PC-3 (cell line): ENCODE measurements around the gene TLE3.

Experiments
- EZH2 ChIP-seq: fragments of 300-600 bp; sonication (generic); IDR thresholded peaks from one replicate; pipeline ENCODE4 v1.6.1; 2017; ENCODE audit warnings: antibody characterized with exemption, mild to moderate bottlenecking, low read length; ENCODE audit not compliant: unreplicated experiment
- EZH2phosphoT487 ChIP-seq: fragments of 300-600 bp; sonication (generic); IDR thresholded peaks from 2 replicates; pipeline ENCODE4 v1.6.1; 2018; ENCODE audit warnings: mild to moderate bottlenecking, antibody characterized with exemption, low read length, borderline replicate concordance
- TF ChIP-seq, protein P1 (sequence below): fragments of 300-600 bp; sonication (generic); conservative IDR thresholded peaks from 2 replicates; pipeline ENCODE4 v1.5.1; 2017; ENCODE audit warnings: antibody characterized with exemption, low read depth, mild to moderate bottlenecking, low read length

DNA sequence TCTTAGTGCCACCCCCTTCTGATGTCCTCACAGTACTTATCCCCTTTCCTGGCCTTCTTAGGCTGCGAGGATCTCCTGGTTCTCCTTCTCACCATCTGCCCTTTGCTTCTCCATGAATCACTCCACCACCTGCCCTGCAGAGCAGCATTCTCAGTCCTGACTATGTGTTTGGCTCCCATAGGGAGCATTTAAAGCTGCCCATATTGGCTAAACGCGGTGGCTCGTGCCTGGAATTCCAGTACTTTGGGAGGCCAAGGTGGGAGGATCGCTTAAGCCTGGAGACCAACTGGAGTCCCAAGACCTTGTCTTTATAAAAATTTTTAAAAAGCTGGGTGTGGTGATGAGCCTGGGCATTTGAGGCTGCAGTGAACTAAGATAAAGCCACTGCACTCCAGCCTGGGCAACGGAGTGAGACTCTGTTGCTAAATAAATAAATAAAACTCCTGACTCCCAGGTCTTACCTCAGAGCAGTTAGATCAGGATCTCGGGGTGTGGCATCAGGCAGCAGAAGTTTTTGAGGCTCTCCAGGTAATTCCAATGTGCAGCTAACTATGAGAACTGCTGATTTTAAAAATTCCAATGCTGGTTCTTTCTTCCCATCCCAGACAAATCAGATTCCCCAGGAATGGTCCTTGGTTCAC is 36.2 kb upstream of the TLE3 start:
- TF ChIP-seq, protein P1, sequence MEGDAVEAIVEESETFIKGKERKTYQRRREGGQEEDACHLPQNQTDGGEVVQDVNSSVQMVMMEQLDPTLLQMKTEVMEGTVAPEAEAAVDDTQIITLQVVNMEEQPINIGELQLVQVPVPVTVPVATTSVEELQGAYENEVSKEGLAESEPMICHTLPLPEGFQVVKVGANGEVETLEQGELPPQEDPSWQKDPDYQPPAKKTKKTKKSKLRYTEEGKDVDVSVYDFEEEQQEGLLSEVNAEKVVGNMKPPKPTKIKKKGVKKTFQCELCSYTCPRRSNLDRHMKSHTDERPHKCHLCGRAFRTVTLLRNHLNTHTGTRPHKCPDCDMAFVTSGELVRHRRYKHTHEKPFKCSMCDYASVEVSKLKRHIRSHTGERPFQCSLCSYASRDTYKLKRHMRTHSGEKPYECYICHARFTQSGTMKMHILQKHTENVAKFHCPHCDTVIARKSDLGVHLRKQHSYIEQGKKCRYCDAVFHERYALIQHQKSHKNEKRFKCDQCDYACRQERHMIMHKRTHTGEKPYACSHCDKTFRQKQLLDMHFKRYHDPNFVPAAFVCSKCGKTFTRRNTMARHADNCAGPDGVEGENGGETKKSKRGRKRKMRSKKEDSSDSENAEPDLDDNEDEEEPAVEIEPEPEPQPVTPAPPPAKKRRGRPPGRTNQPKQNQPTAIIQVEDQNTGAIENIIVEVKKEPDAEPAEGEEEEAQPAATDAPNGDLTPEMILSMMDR: no peak
- TF ChIP-seq EZH2phosphoT487 (no peak), EZH2 (no peak)
